Measurements from ENCODE around the gene FKRP.

- TF ChIP-seq, protein P1, sequence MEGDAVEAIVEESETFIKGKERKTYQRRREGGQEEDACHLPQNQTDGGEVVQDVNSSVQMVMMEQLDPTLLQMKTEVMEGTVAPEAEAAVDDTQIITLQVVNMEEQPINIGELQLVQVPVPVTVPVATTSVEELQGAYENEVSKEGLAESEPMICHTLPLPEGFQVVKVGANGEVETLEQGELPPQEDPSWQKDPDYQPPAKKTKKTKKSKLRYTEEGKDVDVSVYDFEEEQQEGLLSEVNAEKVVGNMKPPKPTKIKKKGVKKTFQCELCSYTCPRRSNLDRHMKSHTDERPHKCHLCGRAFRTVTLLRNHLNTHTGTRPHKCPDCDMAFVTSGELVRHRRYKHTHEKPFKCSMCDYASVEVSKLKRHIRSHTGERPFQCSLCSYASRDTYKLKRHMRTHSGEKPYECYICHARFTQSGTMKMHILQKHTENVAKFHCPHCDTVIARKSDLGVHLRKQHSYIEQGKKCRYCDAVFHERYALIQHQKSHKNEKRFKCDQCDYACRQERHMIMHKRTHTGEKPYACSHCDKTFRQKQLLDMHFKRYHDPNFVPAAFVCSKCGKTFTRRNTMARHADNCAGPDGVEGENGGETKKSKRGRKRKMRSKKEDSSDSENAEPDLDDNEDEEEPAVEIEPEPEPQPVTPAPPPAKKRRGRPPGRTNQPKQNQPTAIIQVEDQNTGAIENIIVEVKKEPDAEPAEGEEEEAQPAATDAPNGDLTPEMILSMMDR (conservative IDR thresholded peaks at IDR 0.05; ENCODE audit: low read length), result no peak
- TF ChIP-seq EZH2phosphoT487 (IDR thresholded peaks at IDR 0.05; ENCODE audit: borderline replicate concordance), result no peak
Observed at GRCh38 chr19:46737298-46737654, 8.6 kb upstream of the FKRP start.

Data from Loucy (cell line).